HG03066 (cell line): ENCODE data around the gene WBP2NL.
"Not testable (repeated sequence)": the region's sequence is repeated elsewhere in the genome, so short reads cannot be mapped to it uniquely, and the experiment has no call there.

Experiments used
- ATAC-seq: cut with Tn5 transposase; IDR thresholded peaks from one replicate; pipeline ENCODE4 v1.9.1; 2021; ENCODE audit warnings: low read depth; ENCODE audit not compliant: unreplicated experiment

WBP2NL gene

GRCh38 chr22:41998361-41999261, at the start of gene WBP2NL:
WBP2NL (plus strand) TSS chr22:41998788; CDS start chr22:41998819, 31 bp downstream.
- peak; percentile 82 for ATAC-seq

GRCh38 chr22:41948928-41949296, 49.7 kb upstream of the WBP2NL start:
- not testable (repeated sequence) for ATAC-seq

DNA sequence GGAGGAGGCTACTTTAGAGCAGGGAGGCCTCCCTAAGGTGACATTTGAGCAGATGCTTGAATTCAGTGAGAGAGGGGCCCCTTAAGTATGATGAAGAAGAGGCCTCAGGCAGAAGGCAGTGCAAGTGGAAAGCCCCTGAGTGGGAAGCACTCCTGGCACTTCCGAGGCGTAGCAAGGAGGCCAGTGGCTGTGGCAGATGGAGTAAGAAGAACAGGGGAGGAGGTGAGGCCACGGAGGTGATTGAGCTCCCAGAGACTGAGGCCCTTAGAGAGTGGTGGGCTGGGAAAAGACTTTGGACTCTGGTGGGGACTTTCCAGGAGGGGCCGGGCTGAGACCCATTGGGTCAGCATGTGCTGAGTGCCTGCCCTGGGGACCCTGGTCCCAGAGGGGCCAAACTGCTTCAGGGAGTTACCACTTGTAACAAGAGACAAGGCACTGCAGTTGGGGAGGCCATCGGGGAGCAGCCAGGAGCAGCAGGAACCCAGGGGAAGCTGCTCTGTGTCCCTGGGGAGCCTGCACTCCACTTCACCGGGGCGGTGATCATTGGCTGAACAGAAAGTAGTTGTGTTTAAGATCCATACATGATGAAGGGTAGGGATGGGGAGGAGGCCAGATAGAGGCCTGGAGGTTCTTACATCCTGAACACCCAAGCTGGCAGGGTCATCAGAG, 49.2 kb upstream of the WBP2NL start:
- no peak for ATAC-seq

GRCh38 chr22:41951898-41952474, 46.6 kb upstream of the WBP2NL start, which contains the start of gene SMIM45:
SMIM45 (plus strand) TSS chr22:41952150.
- ATAC-seq, result no peak

DNA sequence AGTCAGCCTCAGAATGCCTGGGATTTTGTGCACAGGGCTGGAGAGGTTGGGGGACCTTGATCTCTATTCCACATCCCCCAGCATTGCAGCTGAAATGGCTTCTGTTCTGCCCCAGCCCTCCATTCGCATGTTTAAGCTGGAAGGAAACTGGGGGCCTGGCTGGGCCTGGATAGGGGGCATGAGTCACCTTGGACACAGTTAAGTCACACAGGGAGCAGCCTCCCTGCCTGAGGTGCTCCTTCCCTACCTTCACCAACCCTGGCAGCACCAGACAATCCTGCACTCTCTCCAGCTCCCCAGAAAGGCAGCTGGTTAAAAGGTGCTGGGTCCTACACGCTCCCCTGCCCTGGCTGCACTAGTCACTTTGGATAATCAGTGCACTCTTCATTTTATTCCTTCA, 45.9 kb upstream of the WBP2NL start:
- ATAC-seq, result no peak

DNA sequence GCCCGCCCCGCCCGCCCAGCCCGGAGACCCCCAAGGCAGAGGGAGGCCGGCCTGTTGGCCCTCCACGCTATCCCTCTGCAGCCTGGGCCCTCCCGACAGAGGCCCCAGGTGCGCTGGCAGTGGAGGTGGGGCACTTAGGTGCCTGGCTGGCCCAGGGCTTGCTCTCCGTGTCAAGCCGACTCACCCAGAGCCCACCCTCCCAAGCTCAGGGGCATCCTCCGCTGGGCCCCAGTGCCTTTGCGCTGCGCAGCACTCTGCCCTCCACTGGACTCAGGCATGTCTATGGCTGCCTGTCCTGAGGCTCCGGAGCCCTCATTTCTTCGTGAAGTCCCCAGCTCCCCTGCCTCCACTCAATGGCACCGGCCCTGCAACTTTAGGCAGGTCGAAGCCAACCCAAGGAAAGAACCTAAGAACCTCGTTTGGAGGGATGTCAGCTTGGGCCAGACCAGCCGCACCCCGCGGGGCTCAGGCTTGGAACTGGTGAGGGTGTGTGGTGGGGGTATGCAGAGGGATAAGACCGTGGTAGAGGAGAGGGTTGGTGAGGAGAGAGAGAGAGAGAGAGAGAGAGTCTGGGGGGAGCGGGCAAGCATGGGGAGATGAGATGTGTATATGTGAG, 40.5 kb upstream of the WBP2NL start:
- no peak for ATAC-seq

- no peak for ATAC-seq
Observed at GRCh38 chr22:41963453-41964111, 35.0 kb upstream of the WBP2NL start.

DNA sequence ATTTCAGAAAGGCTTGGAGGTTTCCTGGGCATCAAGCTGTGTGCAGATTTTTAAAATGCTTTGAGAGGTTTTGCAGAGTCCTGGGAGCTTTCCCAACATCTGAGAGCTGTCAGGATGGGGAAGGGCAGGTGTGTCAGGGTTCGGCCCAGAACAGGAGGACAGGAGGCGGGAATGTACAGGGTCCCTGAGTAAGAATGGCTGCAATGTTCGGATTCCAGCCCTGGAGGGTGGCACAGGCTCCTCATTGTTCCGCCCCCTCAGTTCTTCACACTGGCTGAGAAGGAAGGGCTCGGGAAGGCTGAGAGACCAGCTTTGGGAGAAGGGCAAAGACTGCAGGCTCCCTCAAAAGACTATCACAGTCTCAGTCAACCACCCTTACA, 34.5 kb upstream of the WBP2NL start:
- no peak for ATAC-seq

DNA sequence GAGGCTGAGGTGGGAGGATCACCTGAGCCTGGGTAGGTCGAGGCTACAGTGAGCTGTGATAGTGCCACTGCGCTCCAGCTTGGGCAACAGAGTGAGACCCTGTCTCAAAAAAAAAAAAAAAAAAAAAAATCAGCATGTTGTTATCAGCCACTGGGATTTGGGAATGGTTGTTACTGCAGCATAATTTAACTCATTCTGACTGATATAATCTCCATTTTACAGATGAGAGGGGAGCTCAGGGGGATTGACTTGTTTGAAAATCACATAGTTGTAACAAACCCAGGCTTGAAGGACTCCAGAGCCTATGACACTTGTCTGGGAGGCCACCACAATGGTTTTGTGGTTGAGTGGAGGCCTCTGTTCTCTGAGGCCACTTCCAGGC, 32.4 kb upstream of the WBP2NL start:
- ATAC-seq, result no peak

- ATAC-seq, result no peak
Observed at GRCh38 chr22:41966607-41967240, 31.9 kb upstream of the WBP2NL start.

- ATAC-seq, result no peak
Observed at GRCh38 chr22:41968601-41969000, 30.0 kb upstream of the WBP2NL start.

GRCh38 chr22:41969110-41969646, 29.4 kb upstream of the WBP2NL start, which contains the start of gene SEPTIN3:
SEPTIN3 (plus strand) TSS chr22:41969443; CDS start chr22:41971493, 2,050 bp downstream.
- no peak for ATAC-seq

DNA sequence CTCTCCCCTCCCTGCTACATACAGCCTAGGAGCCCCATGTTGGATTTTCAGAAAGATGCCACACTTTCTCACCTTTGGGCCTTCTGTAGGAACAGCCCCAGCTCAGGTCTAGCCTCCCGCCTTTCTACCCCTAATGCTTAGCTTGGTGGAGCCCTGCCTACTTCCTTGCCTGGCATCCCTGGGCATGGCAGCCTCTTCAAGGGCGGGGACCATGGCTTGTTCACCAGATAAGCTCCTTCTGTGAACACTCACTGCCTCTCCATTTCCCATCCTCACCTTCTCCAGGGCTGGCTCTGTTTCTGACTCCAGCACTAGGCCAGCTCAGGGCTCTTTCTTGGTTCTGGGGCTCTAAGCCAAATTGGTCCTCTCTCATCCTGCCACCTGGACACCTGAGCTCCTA, 28.0 kb upstream of the WBP2NL start:
- no peak for ATAC-seq

- no peak for ATAC-seq
Observed at GRCh38 chr22:41971431-41971830, 27.2 kb upstream of the WBP2NL start.

- ATAC-seq, result no peak
Observed at GRCh38 chr22:41974691-41975290, 23.8 kb upstream of the WBP2NL start.

DNA sequence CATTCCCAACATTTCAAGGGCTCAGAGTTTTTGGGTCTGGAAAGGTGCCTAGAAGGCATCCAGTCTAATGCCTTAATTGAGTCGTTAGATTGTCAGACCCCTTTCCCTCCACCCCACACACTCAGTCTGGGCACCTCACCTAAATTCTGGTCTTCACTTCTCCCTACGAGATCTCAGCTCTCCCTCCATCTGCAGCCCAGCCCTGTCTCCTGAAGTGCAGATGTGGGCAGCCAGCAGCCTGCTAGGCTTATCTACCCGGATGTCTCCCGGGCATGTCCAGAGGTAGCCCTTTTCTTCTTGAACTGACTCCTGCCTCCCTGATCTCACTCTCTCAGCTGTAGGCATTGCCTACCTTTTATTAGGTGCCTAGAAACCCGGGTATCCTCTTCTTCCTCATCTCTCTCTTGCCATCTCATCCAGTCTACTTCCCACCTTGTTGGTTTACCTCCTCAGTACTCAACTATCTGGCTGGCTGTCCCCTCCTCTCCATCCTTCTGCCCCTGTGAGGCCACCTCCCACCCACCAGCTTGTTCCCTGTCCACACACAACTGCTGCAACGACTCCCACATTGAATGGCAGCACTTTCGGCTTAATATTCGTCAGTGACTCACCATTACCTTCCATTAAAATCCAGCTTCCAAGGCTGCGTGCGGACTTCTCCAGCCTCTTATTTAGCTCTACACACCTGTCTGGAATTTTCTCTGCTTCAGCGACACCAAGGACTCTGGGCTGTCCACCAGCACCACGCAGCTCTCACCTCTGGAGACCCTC, 23.1 kb upstream of the WBP2NL start:
- no peak for ATAC-seq

DNA sequence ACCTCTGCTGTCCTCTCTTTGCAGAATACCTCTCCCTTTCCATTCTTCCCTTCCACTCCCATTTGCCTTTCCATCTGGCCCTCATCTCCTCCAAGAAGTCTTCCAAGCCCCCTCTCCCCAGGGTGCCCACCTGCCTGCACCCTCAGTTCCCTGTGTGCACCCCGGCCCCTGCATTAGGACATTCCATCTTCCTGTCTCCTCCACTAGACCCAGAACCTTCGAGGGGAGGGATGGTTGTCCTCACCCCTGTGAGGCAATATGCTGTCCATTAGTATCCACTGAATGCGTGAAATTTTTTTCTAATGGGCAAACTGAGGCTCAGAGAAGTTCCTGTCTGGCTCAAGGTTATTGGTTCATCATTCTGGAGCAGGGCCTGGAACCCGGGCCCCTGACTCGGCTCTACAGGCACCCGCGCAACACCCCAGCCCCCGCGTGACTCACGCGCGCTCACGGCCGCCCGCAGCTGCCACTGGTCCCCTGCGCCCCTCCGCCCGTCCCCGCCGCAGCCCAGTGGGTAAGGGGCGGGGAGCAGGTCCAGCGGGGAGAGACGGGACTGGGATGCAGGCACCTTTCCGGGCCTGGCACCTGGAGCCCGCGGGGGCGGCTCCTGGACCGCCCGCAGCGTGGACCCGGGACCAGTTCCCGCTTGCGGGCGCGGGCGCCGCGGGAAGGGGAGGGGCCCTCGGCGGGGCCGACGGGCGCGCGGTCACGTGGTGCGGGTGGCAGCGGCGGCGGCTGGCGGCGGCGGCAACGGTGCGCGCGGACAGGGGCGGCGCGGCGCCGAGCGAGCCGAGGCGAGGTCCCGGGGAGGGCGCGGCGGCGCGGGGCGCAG, 22.3 kb upstream of the WBP2NL start:
- ATAC-seq, result no peak
